Activated CD4-positive, alpha-beta memory T cell treated with anti-CD3 and anti-CD28 coated beads, Interleukin-2, amount 10 ng/mL, durations not matched to agents 7 days and 5 days (primary cell): ENCODE measurements around the gene UNC119. TPM values are rescaled to one million over a fixed set of nuclear protein-coding genes. Genes with fewer than 3 reads are reported as not detected.

Source experiments
- CTCF ChIA-PET: fragments of 350-600 bp; sonication (Branson Sonifier 250); formaldehyde crosslinking; loops from one replicate; lab custom pipeline; 2021; ENCODE audit warnings: antibody characterized with exemption, inconsistent platforms; lab: Charles Lee
- POLR2A ChIA-PET: fragments of 350-600 bp; sonication (Branson Sonifier 250); formaldehyde crosslinking; loops from one replicate; lab custom pipeline; 2021; ENCODE audit warnings: antibody characterized with exemption; lab: Charles Lee
- DNase-seq: peaks from one replicate; pipeline ENCODE4 v3.0.0-alpha.2; 2020
- H3K27ac Mint-ChIP-seq: one replicate; pipeline ENCODE4 v1.8.0; 2021; ENCODE audit warnings: mild to moderate bottlenecking, mixed read lengths
- H3K27me3 Mint-ChIP-seq: one replicate; pipeline ENCODE4 v1.8.0; 2021; ENCODE audit warnings: mixed read lengths
- H3K36me3 Mint-ChIP-seq: one replicate; pipeline ENCODE4 v1.8.0; 2021; ENCODE audit warnings: low read depth, mixed read lengths
- H3K4me1 Mint-ChIP-seq: one replicate; pipeline ENCODE4 v1.8.0; 2021; ENCODE audit warnings: mixed read lengths
- H3K4me3 Mint-ChIP-seq: one replicate; pipeline ENCODE4 v1.8.0; 2021; ENCODE audit warnings: mild to moderate bottlenecking, mixed read lengths
- H3K9me3 Mint-ChIP-seq: one replicate; pipeline ENCODE4 v1.8.0; 2021; ENCODE audit warnings: mixed read lengths
- total RNA-seq, 2 experiments: library from RNA; stranded (reverse); gene quantifications; one replicate each; pipeline ENCODE4 v1.2.3, GENCODE V29; 2021

Gene UNC119
- total RNA-seq, 2 experiments from 2014 or later: 46.2 to 61.1 TPM

DNA sequence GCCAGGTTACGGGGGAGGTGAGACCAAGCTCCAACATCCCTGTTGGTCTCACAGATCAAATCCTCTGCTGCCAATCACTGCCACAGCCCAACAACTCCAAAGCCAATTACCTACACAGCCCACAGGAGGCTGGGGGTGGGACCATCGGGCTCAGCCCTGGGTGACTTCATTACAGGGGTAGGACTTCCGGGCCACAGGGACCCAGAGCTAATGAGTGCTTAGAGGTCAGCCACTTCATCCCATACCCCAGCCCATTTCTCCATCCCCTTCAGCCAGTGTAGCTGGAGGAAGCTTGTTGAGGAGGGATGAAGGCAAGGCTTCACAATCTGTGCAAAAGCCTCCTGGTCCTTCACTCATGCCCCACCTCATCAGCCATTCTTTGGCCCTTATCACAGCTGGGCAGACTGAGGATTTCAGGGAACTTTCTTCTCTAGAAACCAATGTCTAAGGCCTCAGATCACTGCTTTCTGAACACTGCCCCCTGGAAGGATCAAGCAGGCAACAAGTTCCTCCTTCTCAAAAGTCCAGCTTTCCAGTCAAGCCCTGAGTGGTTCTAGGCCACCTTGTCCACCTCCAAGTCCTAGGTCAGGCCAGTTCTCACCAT, 40.5 kb downstream of the UNC119 start:
- no peaks in the 10 kb centered on the region for H3K36me3 Mint-ChIP-seq
- peaks cover 6% of the 10 kb centered on the region for H3K9me3 Mint-ChIP-seq
- ChIA-PET CTCF (no interaction called here), POLR2A (no interaction called here)
- no peaks in the 10 kb centered on the region for H3K4me1 Mint-ChIP-seq
- peaks cover 13% of the 10 kb centered on the region for H3K27me3 Mint-ChIP-seq
- H3K27ac Mint-ChIP-seq: no peak overlapping the region
- no peak for DNase-seq
- H3K4me3 Mint-ChIP-seq: no peak overlapping the region

DNA sequence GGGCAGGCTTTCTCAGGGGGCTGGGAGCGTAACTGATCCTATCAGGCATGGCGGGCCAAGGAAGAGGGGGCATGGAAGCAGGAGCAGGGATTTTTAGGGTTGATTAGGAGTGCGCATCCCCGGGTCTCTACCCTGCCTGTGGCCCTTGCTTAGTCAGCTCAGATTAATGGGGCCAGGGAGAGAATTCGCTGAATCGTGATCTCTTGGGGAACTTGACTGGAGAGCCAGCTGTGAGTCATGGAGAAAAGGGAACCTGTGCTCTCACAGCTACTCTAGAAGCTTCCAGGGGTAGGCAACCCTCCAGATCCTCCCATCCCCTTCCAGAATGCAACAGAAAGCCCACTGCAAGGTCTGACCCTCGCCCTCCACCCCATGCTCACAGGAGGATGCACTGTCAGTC, 42.6 kb downstream of the UNC119 start:
- H3K36me3 Mint-ChIP-seq: no peaks in the 10 kb centered on the region

DNA sequence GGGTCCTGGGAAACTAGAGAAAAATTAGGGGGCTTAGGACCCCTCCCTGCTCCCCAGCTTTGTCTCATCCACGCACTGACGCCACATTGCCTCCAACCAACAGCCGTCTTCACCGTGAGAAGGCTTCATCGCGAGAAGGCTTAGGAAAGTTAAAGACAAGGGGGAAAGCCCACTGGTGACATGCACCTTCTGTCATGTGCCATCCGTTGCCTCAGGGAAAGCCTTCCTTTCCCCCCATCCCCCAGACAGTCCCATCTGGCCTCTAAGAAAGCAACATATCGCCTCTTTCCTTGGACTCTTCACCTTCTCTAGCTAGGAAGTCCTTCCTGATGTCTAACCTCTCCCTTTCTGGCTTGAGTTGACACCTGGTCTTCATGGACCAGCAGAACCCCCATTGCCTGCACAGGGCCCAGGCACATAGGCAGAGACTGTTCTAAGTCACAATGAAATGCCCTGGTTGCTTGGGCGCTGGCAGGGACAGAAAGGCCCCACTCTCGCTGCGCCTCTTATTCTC, 44.2 kb downstream of the UNC119 start:
- no peaks in the 10 kb centered on the region for H3K9me3 Mint-ChIP-seq
- ChIA-PET CTCF (no interaction called here), POLR2A (no interaction called here)
- H3K4me1 Mint-ChIP-seq: no peaks in the 10 kb centered on the region
- no peak for DNase-seq
- no peaks in the 10 kb centered on the region for H3K36me3 Mint-ChIP-seq
- H3K27ac Mint-ChIP-seq: no peak overlapping the region
- H3K4me3 Mint-ChIP-seq: no peak overlapping the region
- H3K27me3 Mint-ChIP-seq: peaks cover 16% of the 10 kb centered on the region

More for the DNA sequence above, 42.6 kb downstream of the UNC119 start:
- ChIA-PET POLR2A (no interaction called here), CTCF (no interaction called here)
- Mint-ChIP-seq H3K27ac (no peak overlapping the region), H3K9me3 (no peaks in the 10 kb centered on the region), H3K27me3 (peaks cover 16% of the 10 kb centered on the region), H3K4me3 (no peak overlapping the region), H3K4me1 (no peaks in the 10 kb centered on the region)
- DNase-seq: no peak

DNA sequence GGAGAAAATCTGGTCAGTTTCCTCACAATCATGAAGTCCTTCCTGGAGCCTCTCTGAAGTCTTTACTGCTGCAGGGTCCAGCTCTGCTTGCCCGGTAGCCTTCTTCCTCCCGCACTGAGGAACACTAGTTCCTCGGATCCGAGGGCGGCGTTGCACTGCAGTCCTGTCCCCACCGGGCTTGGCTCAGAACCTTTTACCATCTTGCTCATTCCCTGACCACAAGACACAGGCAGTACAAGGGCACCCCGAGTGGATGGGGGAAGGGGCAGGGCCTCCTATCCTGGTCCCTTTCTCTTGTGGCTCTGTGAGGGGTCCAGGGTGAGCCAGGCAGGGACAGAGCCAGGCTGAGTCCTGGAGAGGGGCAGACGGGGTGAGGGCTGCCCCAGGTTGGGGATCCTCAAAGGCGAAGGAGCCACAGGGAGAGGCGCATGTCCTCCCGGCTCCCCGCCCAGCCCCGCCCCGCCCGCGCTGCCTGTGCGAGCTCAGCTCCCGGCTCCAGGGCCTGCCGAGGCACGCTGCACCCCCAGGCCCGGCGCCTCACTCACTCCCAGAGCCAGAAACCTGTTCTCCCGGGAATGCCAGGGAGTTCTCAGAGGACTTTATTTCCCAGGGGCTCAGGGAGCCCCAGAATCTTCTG, 44.7 kb downstream of the UNC119 start:
- DNase-seq: no peak
- Mint-ChIP-seq H3K4me1 (no peaks in the 10 kb centered on the region), H3K27me3 (peaks cover 16% of the 10 kb centered on the region), H3K9me3 (no peaks in the 10 kb centered on the region), H3K36me3 (no peaks in the 10 kb centered on the region), H3K4me3 (no peak overlapping the region), H3K27ac (no peak overlapping the region)
- POLR2A ChIA-PET: no interaction called here
- CTCF ChIA-PET: no interaction called here

DNA sequence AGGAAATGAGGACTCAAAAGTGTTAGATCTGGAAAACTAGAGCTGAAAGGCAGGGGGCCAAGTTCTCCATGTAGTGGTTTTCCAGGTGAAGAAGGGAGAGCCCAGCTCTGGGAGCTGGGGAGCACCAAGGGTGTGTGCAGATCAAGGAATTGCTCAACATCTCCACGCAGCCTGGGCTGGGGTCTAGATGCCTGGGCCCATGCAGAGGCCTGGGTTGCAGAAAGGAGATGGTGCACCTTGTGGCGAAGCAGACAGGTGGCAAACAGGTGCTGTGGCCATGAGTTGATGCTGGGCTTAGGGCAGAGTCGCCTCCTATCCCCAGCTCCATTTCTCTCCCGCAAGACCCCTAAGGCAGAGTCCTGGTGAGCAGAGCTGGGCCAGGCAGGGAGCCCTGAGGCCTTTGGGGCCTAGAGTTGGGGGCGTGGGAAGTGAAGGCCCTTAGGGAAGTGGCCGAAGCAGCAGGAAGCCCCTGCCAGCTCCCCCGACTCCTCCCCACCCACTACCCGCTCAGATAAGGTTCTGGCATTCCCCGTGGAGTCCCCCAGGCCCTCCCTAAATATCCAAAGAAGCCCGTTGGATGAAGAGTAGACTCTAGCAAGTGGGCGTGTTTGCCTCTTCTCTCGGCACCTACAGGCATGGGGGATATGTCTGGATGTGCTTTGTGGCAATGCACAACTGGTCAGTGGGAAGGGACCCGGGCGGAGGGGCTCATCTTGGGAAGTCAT, 45.5 kb downstream of the UNC119 start:
- Mint-ChIP-seq H3K27me3 (peaks cover 16% of the 10 kb centered on the region), H3K4me3 (no peak overlapping the region), H3K27ac (no peak overlapping the region), H3K36me3 (no peaks in the 10 kb centered on the region), H3K9me3 (no peaks in the 10 kb centered on the region), H3K4me1 (no peaks in the 10 kb centered on the region)
- ChIA-PET POLR2A (no interaction called here), CTCF (no interaction called here)
- DNase-seq: no peak

DNA sequence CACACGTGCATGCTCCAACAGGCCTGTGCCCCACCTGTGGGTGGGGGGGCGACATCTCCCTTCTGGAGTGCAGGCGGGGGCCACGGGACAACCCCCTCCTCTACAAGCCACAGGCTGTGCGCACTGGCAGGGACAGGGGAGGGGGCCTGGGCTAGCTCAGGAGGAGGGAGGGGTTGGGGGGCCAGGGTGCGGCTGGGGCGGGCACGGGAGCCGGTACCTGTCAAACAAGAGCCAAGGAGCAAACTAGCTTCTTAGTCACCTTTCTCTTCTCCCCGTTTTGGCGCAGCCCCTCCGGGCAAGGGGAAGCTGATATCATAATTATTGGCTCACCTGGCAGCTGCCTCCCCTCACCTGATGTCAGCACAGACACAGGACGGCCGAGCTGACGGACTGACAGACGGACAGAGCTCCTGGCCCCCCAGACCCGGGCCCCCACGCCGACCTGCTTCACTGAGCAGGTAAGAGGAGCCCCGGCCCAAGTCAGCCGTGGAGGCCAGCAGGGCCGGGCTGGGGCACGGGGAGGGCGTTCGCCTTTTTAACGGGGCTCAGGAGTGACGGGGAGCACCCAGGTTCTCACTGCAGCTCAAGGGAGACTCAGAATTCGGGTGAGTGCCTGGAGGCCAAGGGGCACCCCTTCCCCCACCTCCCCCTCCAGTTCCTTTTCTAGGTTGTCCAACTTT, 46.3 kb downstream of the UNC119 start, which contains the start of gene FOXN1:
FOXN1 (plus strand) TSS at position 363 of the 680 bp plus-strand sequence. CDS start 17,622 bp downstream, outside the sequence.
- no peaks in the 10 kb centered on the region for H3K36me3 Mint-ChIP-seq
- H3K27ac Mint-ChIP-seq: no peak within 1 kb of the TSS
- no peak within 1 kb of the TSS for H3K4me3 Mint-ChIP-seq
- peaks cover 16% of the 10 kb centered on the region for H3K27me3 Mint-ChIP-seq
- no peaks in the 10 kb centered on the region for H3K9me3 Mint-ChIP-seq
- no peaks in the 10 kb centered on the region for H3K4me1 Mint-ChIP-seq
- CTCF ChIA-PET: no interaction called here
- no peak for DNase-seq
- POLR2A ChIA-PET: no interaction called here

DNA sequence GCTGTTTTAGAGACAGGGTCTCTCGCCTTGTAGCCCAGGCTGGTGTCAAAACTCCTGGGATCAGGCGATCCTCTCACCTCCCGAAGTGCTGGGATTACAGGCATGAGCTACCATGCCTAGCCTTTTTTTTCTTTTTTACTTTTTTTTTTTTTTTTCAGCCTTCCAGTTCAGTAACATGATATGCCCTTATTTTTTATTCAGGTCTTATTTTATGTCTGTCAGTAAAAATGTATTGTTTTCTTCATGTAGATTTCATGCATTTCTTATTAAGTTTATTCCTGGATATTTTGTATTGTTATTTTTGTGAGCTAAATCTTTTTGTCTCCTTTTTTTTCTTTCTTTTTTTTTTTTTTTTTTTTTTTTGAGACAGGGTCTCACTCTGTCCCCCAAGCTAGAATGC, 49.0 kb downstream of the UNC119 start:
- no peaks in the 10 kb centered on the region for H3K4me1 Mint-ChIP-seq
- no peak for DNase-seq
- no peak overlapping the region for H3K27ac Mint-ChIP-seq
- no peaks in the 10 kb centered on the region for H3K36me3 Mint-ChIP-seq
- peaks cover 9% of the 10 kb centered on the region for H3K27me3 Mint-ChIP-seq
- H3K9me3 Mint-ChIP-seq: no peaks in the 10 kb centered on the region
- ChIA-PET POLR2A (no interaction called here), CTCF (interaction anchor here (0.7 to 1.5 kb wide), 3 partner anchors 19 to 46 kb away, joined by 3 to 5 read pairs (median 3); no protein-coding TSS in a partner anchor)
- H3K4me3 Mint-ChIP-seq: no peak overlapping the region

DNA sequence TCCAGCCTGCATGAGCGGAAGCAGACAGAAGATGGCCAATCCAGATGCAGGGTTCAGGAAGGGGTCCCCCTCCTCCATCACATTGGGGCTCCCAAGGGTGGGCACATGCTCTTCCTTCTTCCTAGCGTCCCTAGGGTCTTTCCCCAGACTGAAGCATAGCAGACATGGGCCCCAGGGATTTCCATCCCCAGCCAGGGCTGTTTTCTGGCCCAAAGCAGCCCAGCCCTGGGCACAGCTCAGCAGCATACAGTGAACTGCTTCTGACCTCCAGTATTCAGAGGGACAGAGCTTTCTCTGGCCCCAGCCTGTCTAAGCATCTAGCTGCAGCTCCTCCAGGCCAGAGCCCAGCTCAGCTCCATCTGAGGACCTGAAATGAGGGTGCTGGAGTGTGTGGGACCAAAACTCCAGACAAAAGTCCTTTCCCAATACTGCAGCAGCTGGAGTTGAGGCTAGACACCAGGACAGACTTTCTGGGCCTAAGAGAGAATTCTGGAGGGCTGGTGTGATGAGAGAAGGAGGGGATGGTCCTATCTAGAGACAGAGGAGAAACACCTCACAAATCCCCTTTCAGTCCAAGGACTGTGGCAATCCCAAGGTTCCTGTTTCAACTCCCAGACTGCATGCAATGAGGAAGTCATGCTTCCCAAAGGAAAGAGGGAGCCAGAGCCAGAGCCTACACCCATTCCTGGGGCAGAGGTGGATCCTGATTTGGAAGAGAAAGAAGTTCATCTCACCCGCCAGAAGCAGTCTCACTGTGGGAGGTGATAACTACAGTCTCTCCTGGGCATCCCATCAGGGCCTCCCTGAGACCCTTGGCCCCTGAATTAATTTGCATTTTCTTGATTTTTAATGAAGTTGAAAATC, 50.8 kb downstream of the UNC119 start:
- Mint-ChIP-seq H3K9me3 (no peaks in the 10 kb centered on the region), H3K4me1 (no peaks in the 10 kb centered on the region), H3K27me3 (peaks cover 7% of the 10 kb centered on the region), H3K27ac (no peak overlapping the region), H3K36me3 (no peaks in the 10 kb centered on the region), H3K4me3 (no peak overlapping the region)
- ChIA-PET POLR2A (no interaction called here), CTCF (interaction anchor here (0.6 kb wide), 2 partner anchors 18 to 184 kb away, joined by 3 to 5 read pairs; no protein-coding TSS in a partner anchor)
- no peak for DNase-seq

DNA sequence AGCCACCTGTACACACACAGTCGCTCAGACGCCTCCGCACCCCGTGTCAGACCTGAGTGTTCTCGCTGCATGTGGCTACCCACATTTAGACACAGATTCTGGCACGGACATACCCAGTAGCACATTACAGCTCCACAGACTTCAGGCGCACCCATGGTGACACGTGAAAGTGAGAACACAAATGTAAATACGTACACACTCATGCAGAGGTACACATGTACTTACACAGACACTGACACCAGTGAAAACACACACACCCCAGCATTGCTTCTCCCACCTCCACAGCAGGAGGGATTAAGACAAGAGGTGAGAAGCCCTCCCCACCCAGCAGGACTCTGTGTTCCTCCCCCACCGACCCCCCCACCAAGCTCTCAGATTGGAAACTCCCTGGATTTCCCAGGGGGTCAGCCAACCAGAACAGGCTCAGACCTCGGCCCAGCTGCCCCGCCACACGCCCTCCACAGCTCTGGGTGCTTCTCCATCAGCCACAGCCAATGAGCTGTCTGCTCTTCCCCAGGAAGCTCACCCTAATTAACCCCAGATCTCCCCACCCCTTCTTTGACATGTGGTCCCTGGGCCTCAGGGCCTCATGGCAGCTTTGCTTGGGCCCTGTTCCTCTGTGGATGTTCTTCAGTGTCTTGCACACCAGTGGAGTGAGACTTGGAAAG, 51.6 kb downstream of the UNC119 start:
- Mint-ChIP-seq H3K9me3 (no peaks in the 10 kb centered on the region), H3K4me3 (no peak overlapping the region), H3K27ac (no peak overlapping the region), H3K4me1 (no peaks in the 10 kb centered on the region), H3K36me3 (no peaks in the 10 kb centered on the region), H3K27me3 (peaks cover 7% of the 10 kb centered on the region)
- ChIA-PET POLR2A (no interaction called here), CTCF (interaction anchor here (0.6 kb wide), 2 partner anchors 17 to 183 kb away, joined by 3 to 5 read pairs; no protein-coding TSS in a partner anchor)
- DNase-seq: no peak

DNA sequence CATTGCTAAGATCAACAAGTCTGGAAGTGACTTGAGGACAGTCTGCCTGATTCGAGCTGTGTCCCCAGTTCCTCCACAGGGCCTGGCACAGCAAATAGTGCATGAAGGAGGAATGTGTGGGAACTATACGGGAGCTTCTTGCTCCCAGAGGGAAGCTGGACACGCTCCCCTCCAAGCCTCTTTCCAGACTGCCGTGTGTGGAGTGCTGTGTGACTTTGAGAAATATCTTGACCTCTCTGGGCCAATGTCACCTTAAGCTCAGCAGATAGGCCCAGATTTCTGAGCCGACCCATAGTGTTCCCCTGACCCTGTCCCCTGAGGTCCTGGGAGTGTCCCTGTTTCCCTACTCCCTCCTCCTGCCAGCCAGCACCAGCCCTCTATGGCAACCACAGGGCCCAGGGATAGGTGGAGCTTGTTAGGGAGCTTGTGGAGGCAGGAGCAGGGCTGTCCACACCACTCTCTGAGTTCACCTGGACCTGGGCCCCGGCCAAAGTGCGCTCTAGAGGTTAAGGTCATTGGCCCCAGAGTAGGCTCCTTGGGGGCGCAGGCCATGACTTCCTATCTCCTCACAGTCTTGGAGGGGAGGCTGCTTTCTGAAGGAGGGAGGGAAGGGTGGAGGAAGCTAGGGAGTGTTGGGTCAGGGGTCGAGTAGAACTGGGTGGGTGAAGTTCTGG, 52.6 kb downstream of the UNC119 start:
- Mint-ChIP-seq H3K27ac (no peak overlapping the region), H3K27me3 (peaks cover 4% of the 10 kb centered on the region), H3K9me3 (no peaks in the 10 kb centered on the region), H3K4me3 (no peak overlapping the region), H3K36me3 (no peaks in the 10 kb centered on the region), H3K4me1 (no peaks in the 10 kb centered on the region)
- POLR2A ChIA-PET: no interaction called here
- CTCF ChIA-PET: no interaction called here
- no peak for DNase-seq

DNA sequence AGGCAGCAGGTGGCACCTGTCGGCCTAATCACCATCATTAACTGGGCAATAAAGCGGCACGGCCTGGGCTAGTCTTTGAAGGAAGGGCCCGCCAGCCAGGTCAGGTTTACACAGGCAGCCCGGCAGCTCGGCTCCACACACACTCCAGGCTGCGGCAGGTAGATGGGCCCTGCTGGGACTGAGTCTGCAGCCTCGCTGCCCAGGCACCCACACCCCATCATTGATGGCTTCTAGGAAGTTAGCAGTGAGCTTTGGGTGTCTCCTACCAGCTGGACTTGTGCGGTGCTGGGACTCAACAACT, 53.1 kb downstream of the UNC119 start:
- ChIA-PET POLR2A (no interaction called here), CTCF (no interaction called here)
- no peak for DNase-seq
- no peaks in the 10 kb centered on the region for H3K9me3 Mint-ChIP-seq
- H3K27me3 Mint-ChIP-seq: peaks cover 4% of the 10 kb centered on the region
- no peak overlapping the region for H3K4me3 Mint-ChIP-seq
- H3K27ac Mint-ChIP-seq: no peak overlapping the region
- H3K36me3 Mint-ChIP-seq: no peaks in the 10 kb centered on the region
- no peaks in the 10 kb centered on the region for H3K4me1 Mint-ChIP-seq
